Memory B cell (primary cell): Measurements from ENCODE around the gene FARP2.
"Not testable (repeated sequence)": the region's sequence is repeated elsewhere in the genome, so short reads cannot be mapped to it uniquely, and the experiment has no call there.

Experiments used
- ATAC-seq: fragments of 150-1000 bp; cut with Tn5 transposase; 2 replicates; pipeline ENCODE4 v1.10.0; 2021; ENCODE audit warnings: low read depth, mild to moderate bottlenecking, moderate library complexity
- DNase-seq, 2 donors: peaks; one replicate each; pipeline ENCODE4 v3.0.0; 2022; ENCODE audit warnings: low spot score in 2 of 2
- H3K27ac Mint-ChIP-seq: one replicate; pipeline ENCODE4 v1.8.0; 2022; ENCODE audit warnings: mild to moderate bottlenecking, moderate library complexity, mixed read lengths
- H3K27me3 Mint-ChIP-seq: one replicate; pipeline ENCODE4 v1.8.0; 2022; ENCODE audit warnings: mixed read lengths
- H3K36me3 Mint-ChIP-seq: one replicate; pipeline ENCODE4 v1.8.0; 2022; ENCODE audit warnings: mild to moderate bottlenecking, mixed read lengths
- H3K4me1 Mint-ChIP-seq: one replicate; pipeline ENCODE4 v1.8.0; 2022; ENCODE audit warnings: mixed read lengths
- H3K4me3 Mint-ChIP-seq: one replicate; pipeline ENCODE4 v1.8.0; 2022; ENCODE audit warnings: mild to moderate bottlenecking, moderate library complexity, mixed read lengths
- H3K9me3 Mint-ChIP-seq: one replicate; pipeline ENCODE4 v1.8.0; 2022; ENCODE audit warnings: mixed read lengths

Gene FARP2

DNA sequence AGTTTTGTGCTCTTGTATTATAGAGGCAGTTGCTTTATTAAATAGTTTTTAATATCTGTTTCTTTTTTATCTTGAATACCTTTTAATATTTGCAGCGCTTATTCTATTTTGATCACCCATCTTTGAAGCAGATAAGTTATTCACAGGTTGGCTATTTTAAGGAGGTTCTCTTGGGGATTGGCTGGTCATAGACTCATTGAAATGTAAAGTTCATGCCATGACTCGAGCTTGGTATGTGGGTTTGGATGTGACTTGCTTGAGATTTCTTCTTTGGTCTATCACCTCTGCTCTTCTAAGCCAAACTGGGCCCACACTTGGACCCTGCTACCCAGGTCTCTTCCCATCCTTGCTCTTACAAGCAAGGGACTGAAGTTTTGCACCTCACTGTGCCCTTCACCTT, 33.6 kb downstream of the FARP2 start:
- Mint-ChIP-seq H3K4me1 (peaks cover 22% of the 10 kb centered on the region), H3K27me3 (no peaks in the 10 kb centered on the region), H3K27ac (no peak overlapping the region), H3K4me3 (no peak overlapping the region), H3K9me3 (no peaks in the 10 kb centered on the region), H3K36me3 (peaks cover 8% of the 10 kb centered on the region)
- DNase-seq (no peak), ATAC-seq (no peak)

DNA sequence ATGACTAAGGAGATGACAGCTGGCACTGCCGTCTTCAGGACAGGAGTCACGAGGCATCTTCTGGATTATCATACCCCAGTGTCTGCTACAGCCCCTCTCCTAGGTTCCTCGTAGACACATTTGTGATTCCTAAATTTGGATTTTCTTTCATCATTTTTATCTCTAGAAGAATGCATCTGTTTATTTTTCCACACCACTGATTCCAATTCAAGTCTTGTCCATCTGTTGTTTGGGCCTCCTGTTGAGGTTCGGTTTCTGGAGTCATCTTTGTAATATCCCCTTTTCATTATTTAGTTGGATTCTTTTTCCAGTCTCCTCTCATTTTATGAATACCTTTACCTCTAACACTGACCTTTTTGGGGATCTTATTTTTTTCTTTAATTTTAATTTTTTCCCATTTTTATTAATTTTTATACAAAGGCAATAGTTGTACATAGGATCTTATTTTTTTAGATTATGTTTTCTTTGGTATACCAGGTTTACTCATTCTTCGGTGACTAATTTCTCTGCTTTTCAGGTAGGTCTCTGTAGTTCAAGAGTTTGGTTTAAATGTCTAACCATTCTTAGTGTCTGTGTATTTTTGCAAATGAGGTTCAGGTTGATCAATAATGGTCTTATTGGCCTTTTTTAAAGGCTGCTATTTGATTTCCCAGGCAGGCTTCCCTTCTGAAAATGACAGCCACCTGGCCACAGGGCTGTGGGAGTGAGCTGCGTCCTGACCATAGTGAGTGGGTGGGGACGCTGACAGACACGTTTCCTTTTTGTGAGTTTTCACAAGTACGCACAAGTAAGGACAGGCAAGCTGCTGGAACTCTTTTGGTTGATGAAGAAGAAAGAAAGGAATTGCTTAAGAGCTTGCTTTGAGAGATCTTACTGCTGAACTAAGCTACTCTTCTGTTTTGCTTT, 34.5 kb downstream of the FARP2 start:
- no peak for DNase-seq
- no peak for ATAC-seq
- peak overlapping the region; percentile 14 for H3K4me3 Mint-ChIP-seq
- no peaks in the 10 kb centered on the region for H3K27me3 Mint-ChIP-seq
- H3K9me3 Mint-ChIP-seq: no peaks in the 10 kb centered on the region
- peaks cover 22% of the 10 kb centered on the region for H3K4me1 Mint-ChIP-seq
- H3K27ac Mint-ChIP-seq: no peak overlapping the region
- peaks cover 11% of the 10 kb centered on the region for H3K36me3 Mint-ChIP-seq

DNA sequence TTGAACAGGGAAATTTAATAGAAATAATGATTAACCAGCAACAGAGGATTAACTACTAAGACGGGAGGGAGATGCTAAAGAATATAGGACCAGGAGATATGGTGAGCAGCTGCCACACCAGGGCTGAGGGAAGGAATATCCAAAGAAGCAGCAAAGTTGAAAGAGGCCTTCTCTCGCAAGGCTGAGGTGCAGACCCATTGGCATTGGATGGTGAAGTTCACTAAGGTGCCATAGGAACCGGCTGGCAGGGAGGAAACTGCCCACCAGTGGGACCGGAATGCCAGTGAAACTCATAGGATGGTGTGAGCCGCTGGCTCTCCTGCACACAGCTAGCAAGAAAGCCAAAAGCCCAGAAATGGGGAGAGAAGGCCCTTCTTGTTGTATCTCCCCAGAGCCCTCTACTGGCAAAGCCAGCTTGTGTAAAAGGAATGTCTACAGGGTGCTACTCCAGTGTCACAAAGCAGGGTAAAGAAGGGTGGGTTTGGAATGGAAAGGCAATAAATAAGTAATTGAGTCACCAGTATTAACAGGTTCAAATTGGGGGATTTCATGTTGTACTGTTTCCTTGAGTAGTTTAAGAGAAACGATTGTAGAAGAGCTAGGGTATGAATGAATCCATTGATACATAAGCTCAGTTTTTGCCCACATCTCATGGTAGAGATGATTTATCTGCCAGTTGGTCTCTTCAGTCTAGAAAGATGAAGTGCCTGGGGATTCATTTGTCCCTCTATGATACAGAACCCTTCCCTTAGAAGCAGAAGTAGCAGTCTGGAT, 36.0 kb downstream of the FARP2 start:
- H3K9me3 Mint-ChIP-seq: no peaks in the 10 kb centered on the region
- DNase-seq: no peak
- peaks cover 22% of the 10 kb centered on the region for H3K4me1 Mint-ChIP-seq

DNA sequence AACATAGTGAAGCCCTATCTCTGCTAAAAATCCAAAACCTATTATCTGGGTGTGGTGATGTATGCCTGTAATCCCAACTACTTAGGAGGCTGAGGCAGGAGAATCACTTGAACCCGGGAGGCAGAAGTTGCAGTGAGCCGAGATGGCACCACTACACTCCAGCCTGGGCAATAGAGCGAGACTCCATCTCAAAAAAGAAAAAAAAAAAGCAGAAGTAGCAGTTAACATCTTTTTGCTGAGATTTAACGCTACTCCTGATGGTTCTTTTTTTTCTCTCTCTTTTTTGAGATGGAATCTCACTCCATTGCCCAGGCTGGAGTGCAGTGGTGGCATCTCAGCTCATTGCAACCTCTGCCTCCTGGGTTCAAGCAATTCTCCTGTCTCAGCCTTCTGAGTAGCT, 36.7 kb downstream of the FARP2 start:
- H3K36me3 Mint-ChIP-seq: peaks cover 11% of the 10 kb centered on the region
- ATAC-seq: peak; percentile 83
- H3K4me1 Mint-ChIP-seq: peaks cover 22% of the 10 kb centered on the region
- not testable (repeated sequence) for H3K4me3 Mint-ChIP-seq, H3K9me3 Mint-ChIP-seq, DNase-seq, H3K27me3 Mint-ChIP-seq
- peak overlapping the region; percentile 7 for H3K27ac Mint-ChIP-seq

More for the DNA sequence above, 36.0 kb downstream of the FARP2 start:
- Mint-ChIP-seq H3K27me3 (no peaks in the 10 kb centered on the region), H3K36me3 (peaks cover 10% of the 10 kb centered on the region), H3K27ac (peak overlapping the region; percentile 36), H3K4me3 (no peak overlapping the region)
- peak; percentile 49 for ATAC-seq

DNA sequence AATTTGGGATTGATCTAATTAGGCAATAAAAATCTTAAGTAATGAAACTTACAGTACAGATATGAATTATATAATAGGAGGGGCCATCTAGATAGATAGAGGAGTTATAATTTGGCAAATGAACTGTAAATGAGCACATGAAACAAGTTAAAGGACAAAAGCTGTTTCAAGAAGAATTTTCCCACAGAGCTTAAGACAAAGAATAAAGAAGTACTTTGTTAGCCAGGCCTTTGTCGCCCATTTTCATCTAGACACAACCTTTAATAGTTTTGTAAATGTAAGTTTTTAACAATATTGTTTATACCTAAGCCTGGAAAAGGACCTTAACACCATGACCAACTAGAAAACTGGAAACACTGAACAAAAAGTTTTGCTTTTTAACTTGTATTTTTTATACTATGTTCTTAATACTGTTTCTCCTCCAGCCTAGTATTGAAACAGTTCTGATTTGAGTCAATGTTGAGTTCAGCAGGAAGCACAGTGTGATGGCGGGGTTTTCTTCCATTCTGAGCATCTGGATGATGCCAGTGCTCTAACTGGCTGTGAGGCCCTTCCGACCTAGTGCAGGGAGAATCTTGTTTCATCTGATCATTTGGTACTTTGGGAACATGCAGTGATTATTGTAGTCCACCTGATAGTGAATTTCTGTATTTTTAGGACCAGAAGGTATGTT, 37.6 kb downstream of the FARP2 start:
- Mint-ChIP-seq H3K4me1 (peaks cover 22% of the 10 kb centered on the region), H3K27ac (no peak overlapping the region), H3K36me3 (peaks cover 9% of the 10 kb centered on the region), H3K4me3 (no peak overlapping the region), H3K9me3 (no peaks in the 10 kb centered on the region), H3K27me3 (no peaks in the 10 kb centered on the region)
- ATAC-seq (no peak), DNase-seq (no peak)

DNA sequence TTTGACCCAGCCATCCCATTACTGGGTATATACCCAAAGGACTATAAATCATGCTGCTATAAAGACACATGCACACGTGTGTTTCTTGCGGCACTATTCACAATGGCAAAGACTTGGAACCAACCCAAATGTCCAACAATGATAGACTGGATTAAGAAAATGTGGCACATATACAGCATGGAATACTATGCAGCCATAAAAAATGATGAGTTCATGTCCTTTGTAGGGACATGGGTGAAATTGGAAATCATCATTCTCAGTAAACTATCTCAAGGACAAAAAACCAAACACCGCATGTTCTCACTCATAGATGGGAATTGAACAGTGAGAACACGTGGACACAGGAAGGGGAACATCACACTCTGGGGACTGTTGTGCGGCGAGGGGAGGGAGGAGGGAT, 40.7 kb downstream of the FARP2 start:
- peaks cover 10% of the 10 kb centered on the region for H3K36me3 Mint-ChIP-seq
- not testable (repeated sequence) for DNase-seq, H3K4me3 Mint-ChIP-seq, ATAC-seq, H3K27ac Mint-ChIP-seq, H3K27me3 Mint-ChIP-seq, H3K4me1 Mint-ChIP-seq, H3K9me3 Mint-ChIP-seq

DNA sequence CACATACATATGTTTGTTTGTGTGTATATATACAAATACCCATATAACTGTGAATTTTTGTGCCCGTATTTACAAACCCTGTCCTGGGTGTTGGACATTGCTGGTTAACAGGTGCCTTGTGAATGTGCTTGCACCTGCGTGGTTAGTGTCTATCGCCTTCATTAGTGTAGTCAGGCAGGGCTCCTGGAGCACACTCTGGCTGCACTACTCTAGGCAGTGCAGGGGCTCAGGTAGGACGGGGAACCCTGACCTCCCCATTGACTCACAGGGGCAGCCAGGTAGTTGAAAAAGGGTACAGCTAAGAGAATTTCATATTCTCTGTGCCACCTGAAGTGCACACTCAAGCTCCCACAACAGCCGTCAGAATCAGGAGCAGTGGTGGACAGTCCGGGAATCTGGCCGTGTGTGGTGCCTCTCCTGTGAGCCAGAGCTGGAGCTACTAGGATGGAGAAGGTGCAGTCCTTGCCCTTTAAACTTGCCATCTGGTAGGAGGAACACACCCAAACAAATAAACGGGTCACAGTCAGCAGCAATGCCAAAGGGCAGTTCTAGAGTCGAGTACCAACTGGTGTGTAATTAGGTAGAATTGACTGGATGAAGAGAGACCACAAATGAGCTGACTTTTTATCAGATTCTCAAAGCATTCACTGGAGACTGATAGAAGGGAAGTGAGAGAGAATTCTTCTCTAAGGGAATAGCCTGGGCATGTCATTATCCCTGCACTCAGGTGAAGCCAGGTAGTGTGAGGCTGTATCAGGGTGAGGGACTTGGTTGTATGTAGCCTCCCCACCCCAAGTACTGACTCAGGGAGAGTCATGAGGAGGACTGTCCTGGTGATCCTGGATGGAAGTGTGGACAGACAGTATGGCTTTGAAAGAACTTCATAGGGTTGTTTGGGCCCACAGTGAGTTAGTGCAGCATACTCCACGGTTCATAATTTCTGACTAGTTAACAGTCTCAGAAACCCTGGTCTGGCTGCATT, 44.1 kb downstream of the FARP2 start:
- DNase-seq (no peak), ATAC-seq (no peak)
- no peak overlapping the region for H3K4me3 Mint-ChIP-seq
- no peak overlapping the region for H3K27ac Mint-ChIP-seq
- peaks cover 4% of the 10 kb centered on the region for H3K4me1 Mint-ChIP-seq
- no peaks in the 10 kb centered on the region for H3K9me3 Mint-ChIP-seq
- H3K27me3 Mint-ChIP-seq: no peaks in the 10 kb centered on the region
- H3K36me3 Mint-ChIP-seq: peaks cover 10% of the 10 kb centered on the region

DNA sequence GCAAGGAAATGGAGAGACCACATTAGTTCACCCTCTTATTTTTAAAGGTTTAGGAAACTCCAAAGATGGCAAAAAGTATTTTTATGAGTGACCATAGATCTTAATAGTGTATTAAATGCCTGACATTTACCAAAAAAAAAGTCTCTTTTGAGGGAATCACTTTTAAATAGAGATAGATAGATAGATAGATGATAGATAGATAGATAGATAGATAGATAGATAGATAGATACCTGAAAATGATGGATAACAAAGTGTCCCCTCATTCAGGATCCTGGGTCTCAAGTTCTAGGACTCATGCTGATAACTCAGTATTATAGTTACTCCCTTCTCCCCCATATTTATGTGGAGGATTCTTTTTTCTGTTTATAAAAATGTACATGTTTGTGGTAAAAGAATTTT, 52.8 kb downstream of the FARP2 start:
- H3K27ac Mint-ChIP-seq: no peak overlapping the region
- H3K36me3 Mint-ChIP-seq: peaks cover 22% of the 10 kb centered on the region
- H3K9me3 Mint-ChIP-seq: no peaks in the 10 kb centered on the region
- DNase-seq (no peak), ATAC-seq (no peak)
- no peak overlapping the region for H3K4me3 Mint-ChIP-seq
- no peaks in the 10 kb centered on the region for H3K27me3 Mint-ChIP-seq
- H3K4me1 Mint-ChIP-seq: no peaks in the 10 kb centered on the region

DNA sequence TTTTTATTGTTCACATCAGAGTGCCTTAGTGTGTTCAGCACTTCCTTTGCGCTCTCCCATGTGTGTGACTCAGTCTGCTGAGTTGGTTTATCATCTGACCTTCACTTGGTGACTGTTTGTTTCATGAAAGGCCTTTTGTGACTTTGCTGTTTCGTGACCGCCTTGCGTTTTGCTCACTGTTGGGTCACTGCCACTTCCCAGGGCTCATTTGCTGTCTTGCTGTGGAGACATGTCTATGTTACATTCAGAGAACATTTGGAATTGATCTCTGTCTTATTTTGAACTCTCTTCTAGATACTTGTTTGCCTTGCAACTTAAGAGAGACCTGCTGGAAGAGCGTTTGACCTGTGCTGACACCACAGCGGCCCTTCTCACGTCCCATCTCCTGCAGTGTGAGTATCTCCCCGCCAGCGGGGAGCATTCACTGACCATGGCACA, 54.7 kb downstream of the FARP2 start:
- Mint-ChIP-seq H3K4me1 (no peaks in the 10 kb centered on the region), H3K27me3 (no peaks in the 10 kb centered on the region), H3K9me3 (no peaks in the 10 kb centered on the region), H3K36me3 (peaks cover 40% of the 10 kb centered on the region), H3K4me3 (no peak overlapping the region), H3K27ac (no peak overlapping the region)
- no peak for ATAC-seq
- no peak for DNase-seq

DNA sequence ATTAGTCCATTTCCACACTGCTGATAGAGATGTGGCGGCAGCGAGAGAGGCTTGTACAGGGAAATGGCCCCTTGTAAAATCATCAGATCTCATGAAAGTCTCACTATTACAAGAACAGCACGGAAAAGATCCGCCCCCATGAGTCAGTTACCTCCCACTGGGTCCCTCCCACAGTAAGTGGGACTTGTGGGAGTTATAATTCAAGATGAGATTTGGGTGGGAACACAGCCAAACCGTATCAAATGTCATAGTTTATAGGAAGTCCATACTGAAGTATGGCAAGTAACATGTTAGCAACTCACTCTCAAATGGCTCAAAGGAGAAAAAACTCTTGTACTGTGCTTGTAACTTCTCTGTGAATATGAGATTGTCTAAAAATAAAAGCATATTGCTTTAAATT, 56.1 kb downstream of the FARP2 start:
- ATAC-seq (no peak), DNase-seq (no peak)
- H3K27ac Mint-ChIP-seq: no peak overlapping the region
- H3K4me3 Mint-ChIP-seq: no peak overlapping the region
- no peaks in the 10 kb centered on the region for H3K27me3 Mint-ChIP-seq
- H3K4me1 Mint-ChIP-seq: no peaks in the 10 kb centered on the region
- no peaks in the 10 kb centered on the region for H3K9me3 Mint-ChIP-seq
- peaks cover 48% of the 10 kb centered on the region for H3K36me3 Mint-ChIP-seq

DNA sequence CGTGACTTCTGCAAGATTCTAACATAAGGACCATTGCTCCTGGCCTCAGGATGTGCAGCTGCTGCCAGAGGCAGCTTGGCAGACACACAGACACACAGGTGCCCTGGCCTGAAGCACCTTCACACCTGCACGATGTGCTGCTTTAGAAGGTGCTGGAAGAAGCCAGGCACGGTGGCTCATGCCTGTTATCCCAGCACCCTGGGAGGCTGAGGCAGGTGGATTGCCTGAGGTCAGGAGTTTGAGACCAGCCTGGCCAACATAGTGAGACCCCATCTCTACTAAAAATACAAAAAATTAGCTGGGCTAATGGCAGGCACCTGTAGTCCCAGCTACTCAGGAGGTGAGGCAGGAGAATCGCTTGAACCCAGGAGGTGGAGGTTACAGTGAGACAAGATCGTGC, 57.4 kb downstream of the FARP2 start:
- H3K4me1 Mint-ChIP-seq, H3K27ac Mint-ChIP-seq, H3K4me3 Mint-ChIP-seq, H3K9me3 Mint-ChIP-seq, H3K27me3 Mint-ChIP-seq, DNase-seq, ATAC-seq: not testable (repeated sequence)
- peaks cover 47% of the 10 kb centered on the region for H3K36me3 Mint-ChIP-seq

DNA sequence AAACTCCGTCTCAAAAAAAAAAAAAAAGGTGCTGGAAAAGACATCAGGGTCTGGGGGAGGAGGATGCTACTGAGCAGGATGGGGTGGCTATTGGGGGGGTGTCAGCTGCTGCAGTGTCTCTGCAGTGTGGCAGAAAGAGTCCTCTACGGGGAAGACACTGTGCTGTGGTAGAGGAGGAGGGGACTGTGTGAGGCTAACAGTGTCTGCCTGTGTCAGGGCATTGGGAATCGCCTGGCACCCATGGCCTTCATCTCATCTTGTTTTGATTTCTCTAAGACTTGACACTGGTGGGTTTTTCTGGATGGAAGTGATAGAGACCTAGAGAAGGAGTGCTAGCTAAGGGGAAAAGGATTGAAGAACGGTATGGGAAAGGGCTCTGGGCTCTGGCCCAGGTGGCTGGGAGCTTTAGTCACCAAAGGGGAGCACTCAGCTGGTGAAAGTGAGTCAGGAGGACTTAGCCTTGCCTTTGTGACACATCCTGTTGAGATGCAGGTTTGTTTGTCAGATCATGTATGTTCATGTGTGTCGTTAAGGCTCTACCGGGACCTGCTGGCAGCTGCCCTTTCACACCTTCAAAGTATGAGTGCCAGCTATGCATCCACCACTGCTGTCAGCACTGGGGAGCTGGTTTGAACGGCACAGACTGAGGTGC, 58.0 kb downstream of the FARP2 start:
- H3K27ac Mint-ChIP-seq: no peak overlapping the region
- DNase-seq: no peak

DNA sequence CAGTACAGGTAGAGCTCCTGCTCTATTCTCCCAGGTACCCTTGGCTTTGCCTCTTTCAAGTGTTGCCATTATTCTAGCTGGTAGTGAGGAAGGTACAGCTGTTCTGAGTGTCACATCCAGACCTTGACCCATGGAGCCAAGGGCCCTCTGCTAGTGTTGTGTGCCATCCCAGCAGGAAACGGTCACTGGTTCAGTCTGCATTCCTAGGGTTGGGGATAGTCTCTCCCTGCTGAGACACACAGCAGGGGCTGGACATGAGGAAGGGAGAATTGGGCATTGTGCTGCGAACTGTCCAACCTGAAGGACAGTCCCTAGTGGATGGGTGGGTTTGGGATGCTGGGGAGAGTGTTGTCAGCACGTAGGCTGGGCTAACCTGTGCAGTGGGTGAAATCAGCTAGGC, 59.1 kb downstream of the FARP2 start:
- DNase-seq: no peak
- H3K4me3 Mint-ChIP-seq: no peak overlapping the region

More for the DNA sequence above, 58.0 kb downstream of the FARP2 start:
- H3K4me1 Mint-ChIP-seq: no peaks in the 10 kb centered on the region
- H3K9me3 Mint-ChIP-seq: no peaks in the 10 kb centered on the region
- H3K36me3 Mint-ChIP-seq: peaks cover 47% of the 10 kb centered on the region
- H3K27me3 Mint-ChIP-seq: no peaks in the 10 kb centered on the region
- ATAC-seq: no peak
- no peak overlapping the region for H3K4me3 Mint-ChIP-seq

More for the DNA sequence above, 59.1 kb downstream of the FARP2 start:
- ATAC-seq: no peak
- Mint-ChIP-seq H3K27me3 (no peaks in the 10 kb centered on the region), H3K27ac (no peak overlapping the region), H3K4me1 (no peaks in the 10 kb centered on the region), H3K9me3 (no peaks in the 10 kb centered on the region), H3K36me3 (peaks cover 46% of the 10 kb centered on the region)
